PC-3 (cell line): Measurements from ENCODE around the gene SLC5A5. TPM values are rescaled to one million over a fixed set of nuclear protein-coding genes. Genes with fewer than 3 reads are reported as not detected.

Experiments used
- ATAC-seq: fragments of 200-7000 bp; cut with Tn5 transposase; 2 replicates; pipeline ENCODE4 v1.9.1; 2020; ENCODE audit warnings: mild to moderate bottlenecking, moderate library complexity
- BruUV-seq: library from RNA; stranded (reverse); fragments of 400-500 nt; replicated peaks from 2 replicates; lab custom pipeline; 2021; lab: Mats Ljungman, UMichigan
- CTCF ChIA-PET: fragments of 300-600 bp; sonication (Branson Sonifier 250); formaldehyde crosslinking; loops from one replicate; lab custom pipeline; 2022; ENCODE audit warnings: antibody characterized with exemption; lab: Charles Lee
- POLR2A ChIA-PET: fragments of 300-600 bp; sonication (Branson Sonifier 250); formaldehyde crosslinking; loops from one replicate; lab custom pipeline; 2022; ENCODE audit warnings: antibody characterized with exemption; ENCODE audit not compliant: unreplicated experiment; lab: Charles Lee
- DNase-seq: peaks from one replicate; pipeline ENCODE4 v3.0.0-alpha.2; 2015
- H2AFZ ChIP-seq: fragments of 300-600 bp; sonication (generic); 2 replicates; pipeline ENCODE4 v1.6.0; 2016; ENCODE audit warnings: antibody characterized with exemption, low read length
- H3F3A ChIP-seq: fragments of 300-600 bp; sonication (generic); one replicate; pipeline ENCODE4 v1.6.0; 2017; ENCODE audit warnings: antibody characterized with exemption, low read length, control low read depth, mild to moderate bottlenecking; ENCODE audit not compliant: unreplicated experiment
- H3K27ac ChIP-seq: fragments of 300-600 bp; sonication (generic); 2 replicates; pipeline ENCODE4 v1.5.1; 2016; ENCODE audit warnings: mild to moderate bottlenecking, low read length
- H3K27me3 ChIP-seq: fragments of 300-600 bp; sonication (generic); 2 replicates; pipeline ENCODE4 v1.6.1; 2016; ENCODE audit warnings: low read length, mixed read lengths
- H3K36me3 ChIP-seq: fragments of 300-600 bp; sonication (generic); 2 replicates; pipeline ENCODE4 v1.6.1; 2016; ENCODE audit warnings: low read depth, mixed run types, low read length, mixed read lengths
- H3K4me1 ChIP-seq: fragments of 300-600 bp; sonication (generic); 2 replicates; pipeline ENCODE4 v1.5.1; 2016; ENCODE audit warnings: low read length; ENCODE audit not compliant: insufficient read depth
- H3K4me2 ChIP-seq: fragments of 300-600 bp; sonication (generic); 2 replicates; pipeline ENCODE4 v1.6.0; 2016; ENCODE audit warnings: low read length
- H3K4me3 ChIP-seq: fragments of 300-600 bp; sonication (generic); 2 replicates; pipeline ENCODE4 v1.5.1; 2016; ENCODE audit warnings: mild to moderate bottlenecking, low read length, mixed read lengths
- H3K79me2 ChIP-seq: fragments of 300-600 bp; sonication (generic); 2 replicates; pipeline ENCODE4 v1.6.1; 2017; ENCODE audit warnings: low read length, mixed read lengths
- H3K9ac ChIP-seq: fragments of 300-600 bp; sonication (generic); 2 replicates; pipeline ENCODE4 v1.6.0; 2016; ENCODE audit warnings: mild to moderate bottlenecking, low read length
- H3K9me2 ChIP-seq: fragments of 300-600 bp; sonication (generic); replicated peaks from 2 replicates; pipeline ENCODE4 v1.6.1; 2016; ENCODE audit warnings: mixed run types, low read length, mixed read lengths
- H3K9me3 ChIP-seq: fragments of 300-600 bp; sonication (generic); 2 replicates; pipeline ENCODE4 v1.6.1; 2016; ENCODE audit warnings: low read length, mixed read lengths
- H4K20me1 ChIP-seq: fragments of 300-600 bp; sonication (generic); 2 replicates; pipeline ENCODE4 v1.6.1; 2016; ENCODE audit warnings: low read length, mixed read lengths
- CTCF ChIP-seq: fragments of 300-600 bp; sonication (generic); conservative IDR thresholded peaks from 2 replicates; pipeline ENCODE4 v1.5.1; 2017; ENCODE audit warnings: antibody characterized with exemption, low read depth, mild to moderate bottlenecking, low read length
- EZH2 ChIP-seq: fragments of 300-600 bp; sonication (generic); IDR thresholded peaks from one replicate; pipeline ENCODE4 v1.6.1; 2017; ENCODE audit warnings: antibody characterized with exemption, mild to moderate bottlenecking, low read length; ENCODE audit not compliant: unreplicated experiment
- EZH2phosphoT487 ChIP-seq: fragments of 300-600 bp; sonication (generic); IDR thresholded peaks from 2 replicates; pipeline ENCODE4 v1.6.1; 2018; ENCODE audit warnings: mild to moderate bottlenecking, antibody characterized with exemption, low read length, borderline replicate concordance
- intact Hi-C: fragments of 100-400 bp; cut with micrococcal nuclease; formaldehyde crosslinking; loops from 2 replicates; pipeline ENCODE4 v1.9.0; 2023
- total RNA-seq: library from RNA; depleted of rRNA; stranded (reverse); fragments of >200 nt; gene quantifications from 2 replicates; pipeline ENCODE4 v1.2.3, GENCODE V29; 2014

The SLC5A5 gene
- total RNA-seq, 1 experiment from 2014 or later, result not detected

- POLR2A ChIA-PET, result interaction anchor here (0.6 kb wide), 1 partner anchor 141 kb away, joined by 3 read pairs; no protein-coding TSS in a partner anchor
- H3K4me1 ChIP-seq, result peaks cover 19% of the 10 kb centered on the region
- peak overlapping the region; percentile 98 for H3K9ac ChIP-seq
- CTCF ChIA-PET, result interaction anchor here (0.7 kb wide), 1 partner anchor 72 kb away, joined by 3 read pairs; no protein-coding TSS in a partner anchor
- H3K4me3 ChIP-seq, result peak overlapping the region; percentile 87
- DNase-seq (no peak), ATAC-seq (no peak)
- H3K9me2 ChIP-seq, result no peaks in the 10 kb centered on the region
- H4K20me1 ChIP-seq, result peaks cover 50% of the 10 kb centered on the region
- intact Hi-C loops, result no loop called here
- TF ChIP-seq CTCF (no peak), EZH2 (no peak), EZH2phosphoT487 (no peak)
- H2AFZ ChIP-seq, result no peak overlapping the region
- peak overlapping the region; percentile 100 for H3K4me2 ChIP-seq
- H3K27ac ChIP-seq, result peak overlapping the region; percentile 43
- no peaks in the 10 kb centered on the region for H3K9me3 ChIP-seq
- peaks cover 30% of the 10 kb centered on the region for H3K79me2 ChIP-seq
- peaks cover 35% of the 10 kb centered on the region for H3F3A ChIP-seq
- H3K27me3 ChIP-seq, result no peaks in the 10 kb centered on the region
- BruUV-seq, result TSS peak; percentile 61
- peaks cover 47% of the 10 kb centered on the region for H3K36me3 ChIP-seq
These were observed 11.3 kb upstream of the SLC5A5 start for GRCh38 chr19:17860331-17860992.

GRCh38 chr19:17860993-17861360 is 10.8 kb upstream of the SLC5A5 start:
- Histone ChIP-seq H3K4me1 (peaks cover 24% of the 10 kb centered on the region), H3K9me2 (no peaks in the 10 kb centered on the region), H3K27me3 (no peaks in the 10 kb centered on the region), H3K79me2 (peaks cover 30% of the 10 kb centered on the region), H3K9ac (peak overlapping the region; percentile 98), H3K4me2 (peak overlapping the region; percentile 100), H3F3A (peaks cover 39% of the 10 kb centered on the region), H3K36me3 (peaks cover 47% of the 10 kb centered on the region), H3K27ac (peak overlapping the region; percentile 43; the same call in 1 of the 2 replicates), H3K4me3 (peak overlapping the region; percentile 87), H2AFZ (no peak overlapping the region), H3K9me3 (no peaks in the 10 kb centered on the region), H4K20me1 (peaks cover 50% of the 10 kb centered on the region)
- ATAC-seq (no peak), DNase-seq (no peak)
- intact Hi-C loops, result no loop called here
- ChIA-PET POLR2A (interaction anchor here (0.6 kb wide), 1 partner anchor 140 kb away, joined by 3 read pairs; no protein-coding TSS in a partner anchor), CTCF (interaction anchor here (0.7 kb wide), 1 partner anchor 71 kb away, joined by 3 read pairs; no protein-coding TSS in a partner anchor)
- BruUV-seq, result no TSS peak
- TF ChIP-seq EZH2phosphoT487, result no peak
- TF ChIP-seq CTCF, result no peak
- no peak for TF ChIP-seq EZH2
